HPDE6-E6E7 (cell line): ENCODE results near the gene USP6NL.

Experiments
- DNase-seq: peaks from one replicate; pipeline ENCODE4 v3.0.0; 2011; ENCODE audit warnings: missing footprints; ENCODE audit errors: extremely low spot score

Gene USP6NL

GRCh38 chr10:11415095-11415494, 196.4 kb downstream of the USP6NL start:
- no peak for DNase-seq

- no peak for DNase-seq
Measured at GRCh38 chr10:11414314-11415038, 197.0 kb downstream of the USP6NL start.

DNA sequence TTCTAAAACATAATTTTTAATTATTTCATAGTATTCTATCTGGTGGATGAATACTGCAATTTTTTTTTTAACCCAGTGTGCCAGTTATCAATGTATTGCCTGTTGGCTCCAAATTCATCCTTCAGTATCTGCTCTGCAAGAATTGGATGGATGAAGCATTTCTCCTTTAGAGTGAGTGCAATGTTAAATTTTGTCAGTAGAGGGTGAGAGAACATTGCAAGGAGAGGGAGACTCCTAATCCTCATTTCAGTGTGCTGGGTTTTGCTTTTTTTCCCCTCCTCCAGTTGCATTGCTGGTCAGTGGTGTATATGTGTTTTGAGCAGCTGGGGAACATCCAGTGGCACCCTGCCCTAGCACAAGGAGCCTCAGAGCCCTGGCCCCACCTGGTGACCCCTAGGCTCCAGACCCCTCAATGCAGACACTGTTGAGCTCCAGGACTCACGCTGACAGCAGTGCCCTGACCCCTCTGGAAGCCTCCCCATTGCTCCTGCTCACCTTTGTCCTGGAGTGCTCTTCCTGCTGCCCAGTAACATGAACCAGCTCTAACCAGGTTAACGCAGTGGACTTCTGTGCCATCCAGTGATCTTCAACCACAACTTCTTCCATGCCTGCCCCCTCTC, 199.4 kb downstream of the USP6NL start:
- DNase-seq = no peak

DNA sequence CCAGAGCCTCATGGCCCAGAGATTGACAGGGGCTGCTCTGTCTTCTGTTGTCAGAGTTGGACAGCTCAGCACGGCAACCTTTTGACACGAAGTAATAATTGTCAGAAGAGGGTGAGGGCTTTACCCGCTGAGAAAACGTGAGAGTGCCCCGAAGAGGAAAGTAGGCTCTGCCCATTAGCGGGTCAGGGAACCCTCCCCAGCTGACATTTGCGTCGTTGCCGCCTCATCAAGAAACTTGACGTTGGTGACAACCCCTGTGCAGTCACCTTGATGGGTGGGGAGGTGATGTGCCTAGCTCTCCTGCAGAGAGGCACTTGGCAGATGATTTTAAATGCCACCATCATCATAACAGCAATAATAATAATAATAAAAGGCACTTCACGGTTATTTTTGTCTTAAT, 202.1 kb downstream of the USP6NL start:
- DNase-seq = no peak

DNA sequence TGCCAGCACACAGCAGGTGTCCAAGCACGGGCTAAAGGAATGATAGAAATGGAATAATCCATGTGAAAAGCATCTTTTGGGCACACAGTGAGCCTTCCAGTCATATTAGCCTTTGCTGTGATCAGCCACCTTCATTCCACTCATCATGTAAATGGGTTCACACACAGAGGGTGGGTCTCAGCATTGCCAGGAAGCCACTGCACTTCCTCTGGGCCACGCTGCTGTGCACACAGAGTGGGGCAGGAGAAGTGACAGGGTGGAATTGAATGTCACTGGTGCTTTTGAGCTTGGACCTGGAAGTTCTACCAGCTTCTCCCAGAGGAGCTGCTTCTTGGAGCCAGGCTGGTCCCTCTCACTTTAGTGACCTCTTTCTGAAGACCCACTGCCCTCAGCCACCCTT, 203.5 kb downstream of the USP6NL start:
- no peak for DNase-seq

GRCh38 chr10:11406746-11407145, 204.7 kb downstream of the USP6NL start:
- DNase-seq = no peak

GRCh38 chr10:11404901-11405300, 206.5 kb downstream of the USP6NL start:
- no peak for DNase-seq
